Suprapubic skin (tissue), 3 donors: ENCODE data around the gene IQCK.

Experiments used
- CTCF ChIP-seq, 2 donors: fragments of 200-600 bp in 1 of 2; fragments of 450-650 bp in 1 of 2; sonication (generic) in 1 of 2; IDR thresholded peaks; one replicate each; pipeline ENCODE4 v1.5.1; 2016 to 2019; ENCODE audit warnings: antibody characterized with exemption in 2 of 2, mild to moderate bottlenecking in 1 of 2, moderate library complexity in 1 of 2
- EP300 ChIP-seq: sonication (generic); formaldehyde crosslinking; IDR thresholded peaks from one replicate; pipeline ENCODE4 v1.6.1; 2017; ENCODE audit warnings: antibody characterized with exemption
- POLR2A ChIP-seq, 2 donors: fragments of 450-650 bp; IDR thresholded peaks; one replicate each; pipeline ENCODE4 v1.6.1; 2017; ENCODE audit warnings: antibody characterized with exemption in 2 of 2, mild to moderate bottlenecking in 2 of 2, moderate library complexity in 2 of 2

- TF ChIP-seq EP300 (no peak), POLR2A (IDR thresholded peaks at IDR 0.05) (no peak), CTCF (IDR thresholded peaks at IDR 0.05) (no peak)
Measured at GRCh38 chr16:19716183-19716582, 1.9 kb upstream of the IQCK start.
